ENCODE data around the gene R3HDM1.

GRCh38 chr2:135636982-135637381 is 105.7 kb downstream of the R3HDM1 start:
- TF ChIP-seq CTCF (IDR thresholded peaks at IDR 0.05) = no peak
- no peak for TF ChIP-seq POLR2A (IDR thresholded peaks at IDR 0.05)

All from esophagus squamous epithelium (tissue), 4 donors.